Skeletal muscle tissue (tissue), 4 donors: Measurements from ENCODE around the gene RAB27B. TPM values are rescaled to one million over a fixed set of nuclear protein-coding genes. Genes with fewer than 3 reads are reported as not detected.

Source experiments
- H3K27ac ChIP-seq: one replicate; pipeline ENCODE4 v1.7.0; 2013; ENCODE audit warnings: mild to moderate bottlenecking, low read depth, low read length, inconsistent platforms
- H3K27me3 ChIP-seq, 3 donors: one replicate each; pipeline ENCODE4 v1.7.0; 2013; ENCODE audit warnings: low read length in 3 of 3; ENCODE audit not compliant: control insufficient read depth in 3 of 3, insufficient read depth in 3 of 3
- H3K36me3 ChIP-seq, 3 donors: one replicate each; pipeline ENCODE4 v1.7.0; 2013; ENCODE audit warnings: low read length in 3 of 3; ENCODE audit not compliant: control insufficient read depth in 3 of 3, insufficient read depth in 3 of 3
- H3K4me1 ChIP-seq, 3 donors: one replicate each; pipeline ENCODE4 v1.7.0; 2013; ENCODE audit warnings: low read length in 3 of 3, mild to moderate bottlenecking in 3 of 3; ENCODE audit not compliant: control insufficient read depth in 3 of 3, insufficient read depth in 3 of 3
- H3K4me3 ChIP-seq, 3 donors: one replicate each; pipeline ENCODE4 v1.7.0; 2013; ENCODE audit warnings: low read length in 3 of 3
- H3K9ac ChIP-seq, 3 donors: one replicate each; pipeline ENCODE4 v1.7.0; 2013; ENCODE audit warnings: low read length in 3 of 3, mild to moderate bottlenecking in 3 of 3, moderate library complexity in 2 of 3, low read depth in 1 of 3
- H3K9me3 ChIP-seq, 3 donors: one replicate each; pipeline ENCODE4 v1.7.0; 2013; ENCODE audit warnings: low read length in 3 of 3; ENCODE audit not compliant: control insufficient read depth in 3 of 3
- total RNA-seq: library from RNA; depleted of rRNA; stranded (reverse); fragments of >200 nt; gene quantifications from one replicate; pipeline ENCODE4 v1.2.3, GENCODE V29; 2014
- donor health status: Osteomylitis.

RAB27B gene
- 1.0 TPM for total RNA-seq

- Histone ChIP-seq H3K4me3 (peak within 1 kb of the TSS; percentile 58 to 73 (median 61)), H3K27me3 (peaks cover 0 to 5% (median 0%) of the 10 kb centered on the region in 3 donors), H3K9me3 (no peaks in the 10 kb centered on the region), H3K36me3 (no peaks in the 10 kb centered on the region), H3K4me1 (peaks cover 3 to 9% (median 5%) of the 10 kb centered on the region in 3 donors), H3K27ac (no peak within 1 kb of the TSS), H3K9ac (peak within 1 kb of the TSS in 1 of 3 donors; percentile 48)
These were observed at the start of gene RAB27B for GRCh38 chr18:54828281-54828881. TSS of gene RAB27B (plus strand) at chr18:54828477. CDS start at chr18:54877586, 49,109 bp downstream.

- Histone ChIP-seq H3K4me3 (no peak overlapping the region), H3K4me1 (peaks cover 0 to 3% (median 0%) of the 10 kb centered on the region in 3 donors), H3K9ac (no peak overlapping the region), H3K36me3 (no peaks in the 10 kb centered on the region), H3K27me3 (no peaks in the 10 kb centered on the region), H3K9me3 (no peaks in the 10 kb centered on the region), H3K27ac (no peak overlapping the region)
These were observed 47.9 kb upstream of the RAB27B start for GRCh38 chr18:54780285-54780861.

GRCh38 chr18:54780970-54781369 lies 47.3 kb upstream of the RAB27B start:
- Histone ChIP-seq H3K36me3 (no peaks in the 10 kb centered on the region), H3K4me1 (no peaks in the 10 kb centered on the region), H3K9me3 (no peaks in the 10 kb centered on the region), H3K4me3 (no peak overlapping the region), H3K27me3 (no peaks in the 10 kb centered on the region), H3K9ac (no peak overlapping the region), H3K27ac (no peak overlapping the region)

- Histone ChIP-seq H3K27ac (no peak overlapping the region), H3K4me1 (no peaks in the 10 kb centered on the region), H3K4me3 (no peak overlapping the region), H3K27me3 (no peaks in the 10 kb centered on the region), H3K9ac (no peak overlapping the region), H3K9me3 (no peaks in the 10 kb centered on the region), H3K36me3 (no peaks in the 10 kb centered on the region)
These were observed 45.1 kb upstream of the RAB27B start for GRCh38 chr18:54783139-54783538.

- Histone ChIP-seq H3K27me3 (no peaks in the 10 kb centered on the region), H3K9ac (no peak overlapping the region), H3K4me1 (no peaks in the 10 kb centered on the region), H3K4me3 (no peak overlapping the region), H3K9me3 (no peaks in the 10 kb centered on the region), H3K36me3 (no peaks in the 10 kb centered on the region), H3K27ac (no peak overlapping the region)
These were observed 42.1 kb upstream of the RAB27B start for GRCh38 chr18:54786206-54786605.

- no peaks in the 10 kb centered on the region for H3K4me1 ChIP-seq
- H3K4me3 ChIP-seq, result no peak overlapping the region
- no peaks in the 10 kb centered on the region for H3K9me3 ChIP-seq
- no peaks in the 10 kb centered on the region for H3K27me3 ChIP-seq
- H3K9ac ChIP-seq, result no peak overlapping the region
- no peaks in the 10 kb centered on the region for H3K36me3 ChIP-seq
- H3K27ac ChIP-seq, result no peak overlapping the region
These were observed 41.2 kb upstream of the RAB27B start for GRCh38 chr18:54787121-54787520.

GRCh38 chr18:54787616-54788015 lies 40.7 kb upstream of the RAB27B start:
- Histone ChIP-seq H3K9ac (no peak overlapping the region), H3K4me3 (no peak overlapping the region), H3K4me1 (no peaks in the 10 kb centered on the region), H3K27ac (no peak overlapping the region), H3K36me3 (no peaks in the 10 kb centered on the region), H3K27me3 (no peaks in the 10 kb centered on the region), H3K9me3 (no peaks in the 10 kb centered on the region)

- Histone ChIP-seq H3K27me3 (no peaks in the 10 kb centered on the region), H3K36me3 (no peaks in the 10 kb centered on the region), H3K27ac (no peak overlapping the region), H3K9me3 (no peaks in the 10 kb centered on the region), H3K4me3 (no peak overlapping the region), H3K9ac (no peak overlapping the region), H3K4me1 (no peaks in the 10 kb centered on the region)
These were observed 38.2 kb upstream of the RAB27B start for GRCh38 chr18:54790109-54790508.

GRCh38 chr18:54791657-54792056 lies 36.6 kb upstream of the RAB27B start:
- no peak overlapping the region for H3K4me3 ChIP-seq
- H3K27me3 ChIP-seq, result no peaks in the 10 kb centered on the region
- no peaks in the 10 kb centered on the region for H3K4me1 ChIP-seq
- H3K27ac ChIP-seq, result no peak overlapping the region
- no peaks in the 10 kb centered on the region for H3K9me3 ChIP-seq
- H3K9ac ChIP-seq, result no peak overlapping the region
- H3K36me3 ChIP-seq, result no peaks in the 10 kb centered on the region

GRCh38 chr18:54792079-54792478 lies 36.2 kb upstream of the RAB27B start:
- Histone ChIP-seq H3K27me3 (no peaks in the 10 kb centered on the region), H3K9ac (no peak overlapping the region), H3K9me3 (no peaks in the 10 kb centered on the region), H3K4me1 (no peaks in the 10 kb centered on the region), H3K4me3 (no peak overlapping the region), H3K36me3 (no peaks in the 10 kb centered on the region), H3K27ac (no peak overlapping the region)
